Suprapubic skin (tissue), 4 donors: ENCODE measurements around the gene ADORA2A.

ENCODE experiments used
- CTCF ChIP-seq, 2 donors: fragments of 200-600 bp in 1 of 2; fragments of 450-650 bp in 1 of 2; sonication (generic) in 1 of 2; IDR thresholded peaks; one replicate each; pipeline ENCODE4 v1.5.1; 2016 to 2019; ENCODE audit warnings: antibody characterized with exemption in 2 of 2, mild to moderate bottlenecking in 1 of 2, moderate library complexity in 1 of 2
- EP300 ChIP-seq: sonication (generic); formaldehyde crosslinking; IDR thresholded peaks from one replicate; pipeline ENCODE4 v1.6.1; 2017; ENCODE audit warnings: antibody characterized with exemption
- POLR2A ChIP-seq, 2 donors: fragments of 450-650 bp; IDR thresholded peaks; one replicate each; pipeline ENCODE4 v1.6.1; 2017; ENCODE audit warnings: antibody characterized with exemption in 2 of 2, mild to moderate bottlenecking in 2 of 2, moderate library complexity in 2 of 2
- POLR2AphosphoS5 ChIP-seq, 3 donors: sonication (generic); formaldehyde crosslinking; IDR thresholded peaks; one replicate each; pipeline ENCODE4 v1.6.1; 2017; ENCODE audit warnings: antibody characterized with exemption in 3 of 3

- TF ChIP-seq POLR2AphosphoS5 (IDR thresholded peaks at IDR 0.05) (no peak), CTCF (IDR thresholded peaks at IDR 0.05) (no peak), POLR2A (IDR thresholded peaks at IDR 0.05) (no peak), EP300 (no peak)
These were observed 25.4 kb upstream of the ADORA2A start for GRCh38 chr22:24401931-24402367.
